GM21576 (cell line): ENCODE measurements around the gene KNDC1.

Experiments
- ATAC-seq: cut with Tn5 transposase; IDR thresholded peaks from one replicate; pipeline ENCODE4 v1.9.1; 2021; ENCODE audit warnings: mild to moderate bottlenecking, moderate library complexity; ENCODE audit not compliant: unreplicated experiment

KNDC1 gene

DNA sequence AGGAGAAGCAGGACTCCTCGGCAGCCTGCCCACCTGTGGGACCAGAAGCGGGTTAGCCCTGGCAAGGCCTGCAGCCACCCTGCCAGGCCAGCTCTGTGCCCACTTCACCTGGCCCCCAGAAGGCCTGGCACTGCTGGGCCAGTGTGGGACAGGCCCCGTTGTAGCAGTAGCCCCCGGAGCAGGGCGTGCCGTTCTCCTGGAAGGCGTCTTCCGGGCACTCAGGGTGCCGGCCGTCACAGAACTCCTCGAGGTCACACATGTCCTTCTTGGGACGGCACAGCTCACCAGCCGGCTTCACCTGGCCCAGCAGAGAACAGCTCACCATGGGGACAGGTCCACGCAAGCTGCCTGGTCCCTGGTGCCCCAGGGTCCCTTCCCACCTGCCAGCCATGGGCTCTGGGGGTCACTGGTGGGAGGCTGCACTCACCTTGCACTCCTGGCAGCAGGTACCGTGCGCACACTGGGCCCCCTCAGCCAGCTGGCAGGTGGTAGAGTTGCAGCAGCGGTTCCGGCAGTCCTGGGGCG lies 110.8 kb downstream of the KNDC1 start:
- ATAC-seq: no peak

DNA sequence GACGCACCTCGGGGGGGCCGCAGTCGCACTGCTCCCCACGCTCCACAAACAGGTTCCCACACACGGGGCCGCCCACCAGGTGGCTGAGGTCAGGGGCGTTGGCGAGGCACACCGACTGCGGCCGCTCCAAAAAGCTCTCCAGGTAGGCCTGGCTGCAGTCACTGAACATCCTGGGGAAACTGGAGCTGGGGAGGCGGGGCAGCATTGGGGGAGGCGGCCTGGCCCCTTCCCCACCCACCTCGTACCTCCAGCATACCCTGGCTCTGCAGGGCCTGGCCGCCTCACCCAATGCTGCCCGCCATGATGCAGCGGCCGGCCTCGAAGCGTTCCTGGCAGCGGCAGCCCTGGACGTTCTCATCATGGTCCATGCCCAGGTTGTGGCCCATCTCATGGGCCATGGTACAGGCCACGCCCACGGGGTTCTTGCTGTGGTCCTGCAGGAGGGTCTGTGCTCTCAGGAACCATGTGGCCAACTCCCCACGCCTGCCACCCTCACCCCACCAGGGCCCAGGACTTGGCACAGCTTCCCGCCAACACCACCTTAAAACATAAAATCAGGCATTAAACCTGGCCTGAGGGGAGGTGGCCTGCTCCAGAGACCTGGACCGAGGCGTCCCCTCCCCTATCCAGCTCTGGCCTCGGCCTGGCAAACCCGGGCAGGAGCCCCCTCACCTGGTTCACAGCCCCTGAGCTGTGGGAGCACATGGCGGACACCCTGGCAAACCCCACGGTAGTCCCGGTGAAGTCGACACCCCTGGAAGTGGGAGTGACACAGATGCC lies 111.7 kb downstream of the KNDC1 start:
- no peak for ATAC-seq

DNA sequence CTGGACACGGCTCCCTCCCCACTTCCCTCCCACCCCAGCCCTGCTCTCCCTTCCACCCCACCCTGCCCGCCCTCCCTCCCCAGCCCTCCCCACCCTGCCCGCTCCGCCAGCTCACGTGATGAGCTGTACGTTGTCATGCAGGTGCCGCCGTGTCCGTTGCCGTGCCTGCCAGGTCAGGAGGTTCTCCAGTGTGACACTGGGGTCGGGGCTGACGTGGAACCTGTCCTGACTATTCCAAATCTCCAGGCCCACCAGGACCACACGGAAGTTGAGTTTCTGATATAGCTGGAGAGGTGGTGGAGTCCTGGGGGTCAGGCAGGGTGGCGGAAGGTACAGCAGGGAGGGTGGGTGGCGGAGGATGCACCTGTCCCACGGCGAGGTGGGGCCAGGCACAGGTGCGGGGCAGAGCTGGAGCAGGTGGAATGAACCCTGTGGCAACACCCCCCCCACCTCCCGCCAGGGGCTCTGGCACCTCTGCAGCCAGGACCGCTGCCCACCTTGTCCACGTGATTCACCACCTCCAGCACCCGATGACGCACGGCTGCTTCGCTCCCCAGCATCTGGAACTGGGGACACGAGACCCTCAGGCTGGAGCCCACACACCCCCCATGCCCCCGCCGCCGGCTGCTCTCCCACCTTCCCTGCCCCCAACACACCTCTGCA lies 112.4 kb downstream of the KNDC1 start:
- ATAC-seq: no peak

DNA sequence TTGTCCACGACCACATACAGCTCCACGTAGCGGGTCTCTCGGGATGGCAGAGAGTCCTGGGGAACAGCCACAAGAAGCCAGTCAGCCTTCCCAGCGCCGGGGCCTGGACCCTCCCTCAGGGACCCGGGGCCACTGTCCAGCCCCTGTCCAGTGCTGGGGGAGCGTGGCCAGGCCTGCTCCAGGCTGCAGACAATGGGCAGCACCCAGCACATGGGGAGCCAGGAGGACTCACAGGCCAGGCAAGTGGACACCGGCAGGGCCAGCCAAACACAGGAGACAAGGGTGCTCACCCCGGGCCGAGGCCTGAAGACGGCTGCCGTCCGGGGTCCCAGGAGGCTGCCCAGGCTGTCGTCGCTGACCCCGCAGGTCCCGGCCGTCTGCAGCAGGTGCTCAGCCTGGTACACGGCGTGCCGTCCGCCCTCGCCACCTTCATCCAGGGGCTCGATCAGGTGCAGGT lies 113.0 kb downstream of the KNDC1 start:
- no peak for ATAC-seq

DNA sequence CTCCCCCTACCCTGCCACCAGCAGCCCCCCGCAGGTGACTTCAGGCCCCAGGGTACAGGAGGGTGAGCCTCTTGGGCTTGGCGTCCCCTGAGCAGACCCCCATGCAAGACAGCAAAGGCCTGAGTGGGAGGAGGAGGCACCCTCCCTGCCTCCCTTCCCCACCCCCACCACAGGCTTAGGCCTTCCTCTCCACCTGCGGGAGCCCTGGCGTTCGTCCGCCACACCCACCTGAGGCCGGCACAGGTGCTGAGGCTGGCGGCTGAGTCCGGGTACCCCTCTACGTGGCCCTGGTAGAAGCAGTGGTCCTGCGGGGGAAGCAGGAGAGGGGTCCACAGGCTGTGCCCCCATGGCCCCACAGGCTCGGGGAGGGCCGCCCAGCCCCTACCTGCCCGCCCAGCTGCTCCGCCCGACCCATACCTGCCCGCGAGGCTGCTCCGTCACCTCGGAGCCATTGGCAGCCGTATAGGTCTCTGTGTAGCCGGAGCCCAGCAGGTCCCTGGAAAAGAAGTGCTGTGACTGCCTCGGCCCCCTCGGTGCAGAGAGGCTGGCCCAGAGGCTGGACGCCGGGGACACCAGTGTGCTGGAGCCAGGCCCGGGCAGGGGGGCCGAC lies 113.6 kb downstream of the KNDC1 start:
- ATAC-seq: no peak

DNA sequence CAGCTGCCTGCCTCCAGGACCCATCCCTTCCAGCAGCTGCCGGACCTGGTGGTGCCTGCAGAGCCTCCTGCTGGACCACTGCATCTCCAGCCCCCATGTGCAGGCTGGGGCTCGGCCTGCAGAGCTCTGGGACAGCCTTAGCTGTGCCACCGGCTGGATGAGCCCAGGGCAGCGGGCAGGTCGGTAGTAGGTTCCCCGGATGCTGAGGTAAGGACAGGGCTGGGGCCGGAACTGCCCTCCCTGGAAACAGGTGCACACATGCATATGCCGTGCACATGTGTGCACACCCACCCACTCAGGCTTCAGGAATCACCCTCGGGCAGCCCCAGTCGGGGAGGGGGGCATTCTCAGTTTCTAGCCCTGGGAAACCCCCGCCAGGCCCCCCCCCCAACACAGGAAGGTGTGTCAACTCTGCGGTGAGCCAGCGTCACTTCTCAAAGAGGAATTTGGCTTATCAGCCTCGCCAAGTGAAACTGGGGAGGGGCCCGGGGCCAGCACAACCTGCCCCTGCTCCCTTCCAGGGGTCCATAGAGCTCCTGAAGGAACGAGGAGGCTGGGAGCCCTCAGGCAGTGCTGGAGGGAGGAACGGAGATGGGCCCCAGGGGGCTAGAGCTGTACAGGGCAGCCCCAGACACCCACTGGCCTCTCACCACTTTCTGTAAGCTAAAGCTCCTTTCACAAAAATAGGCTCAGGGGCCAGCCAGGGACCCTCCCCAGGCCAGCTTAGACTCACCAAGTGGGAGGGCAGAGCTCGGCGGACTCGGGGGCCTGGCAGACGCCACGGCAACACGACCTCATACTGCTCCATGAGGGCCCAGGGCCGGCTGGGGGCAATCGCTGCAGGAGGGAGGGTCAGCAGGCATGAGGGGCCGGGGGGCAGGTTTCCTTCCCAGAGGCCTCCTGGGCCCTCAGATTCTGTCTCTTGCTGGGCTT lies 115.0 kb downstream of the KNDC1 start:
- peak; percentile 53 for ATAC-seq

DNA sequence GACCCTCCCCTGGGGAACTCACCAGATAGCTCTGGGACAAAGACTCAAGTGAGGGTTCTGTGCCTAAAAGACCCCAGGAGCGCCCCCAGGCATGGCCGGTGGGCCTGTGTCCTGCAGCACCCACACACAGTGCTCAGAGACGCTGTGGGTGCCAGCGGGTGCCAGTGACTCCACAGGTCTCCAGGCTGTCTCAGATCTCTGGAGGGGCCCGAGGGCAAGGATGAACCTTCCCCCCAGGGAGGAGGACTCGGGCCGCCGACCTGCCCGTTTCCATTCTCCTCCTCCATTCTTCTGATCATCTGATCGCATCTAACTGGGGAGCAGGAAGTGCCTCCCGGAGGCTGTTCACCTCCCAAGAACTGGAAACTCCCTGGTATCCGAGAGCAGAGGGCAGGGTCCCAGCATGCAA lies 115.7 kb downstream of the KNDC1 start:
- ATAC-seq: peak; percentile 36
